Endothelial cell (in vitro differentiated cells): ENCODE results near the gene UGCG. TPM values are rescaled to one million over a fixed set of nuclear protein-coding genes. Genes with fewer than 3 reads are reported as not detected.
"Not testable (repeated sequence)": the region's sequence is repeated elsewhere in the genome, so short reads cannot be mapped to it uniquely, and the experiment has no call there.

Experiments used
- DNase-seq: peaks from one replicate; pipeline ENCODE4 v3.0.0; 2021; ENCODE audit warnings: low spot score
- H3K27ac Mint-ChIP-seq: one replicate; pipeline ENCODE4 v1.8.0; 2021; ENCODE audit warnings: mixed read lengths, inconsistent platforms; ENCODE audit not compliant: unreplicated experiment
- H3K27me3 Mint-ChIP-seq: one replicate; pipeline ENCODE4 v1.8.0; 2021; ENCODE audit warnings: mild to moderate bottlenecking, moderate library complexity, mixed read lengths, inconsistent platforms; ENCODE audit not compliant: unreplicated experiment
- H3K36me3 Mint-ChIP-seq: one replicate; pipeline ENCODE4 v1.8.0; 2021; ENCODE audit warnings: mild to moderate bottlenecking, low read depth, mixed read lengths, inconsistent platforms; ENCODE audit not compliant: unreplicated experiment
- H3K4me1 Mint-ChIP-seq: one replicate; pipeline ENCODE4 v1.8.0; 2021; ENCODE audit warnings: mild to moderate bottlenecking, mixed read lengths, inconsistent platforms; ENCODE audit not compliant: unreplicated experiment
- H3K4me3 Mint-ChIP-seq: one replicate; pipeline ENCODE4 v1.8.0; 2021; ENCODE audit warnings: mild to moderate bottlenecking, mixed read lengths, inconsistent platforms; ENCODE audit not compliant: unreplicated experiment
- H3K9me3 Mint-ChIP-seq: one replicate; pipeline ENCODE4 v1.8.0; 2021; ENCODE audit warnings: mixed read lengths, inconsistent platforms; ENCODE audit not compliant: unreplicated experiment
- total RNA-seq: library from RNA; stranded (reverse); fragmentation: NEBNext Ultra II Directional; extraction: Animal tissue kit (Norgen Biotek cat#: 25700); gene quantifications from one replicate; pipeline ENCODE4 v1.2.1, GENCODE V29; 2021; ENCODE audit not compliant: unreplicated experiment
- TF ChIP-seq, protein P1 (sequence below): fragments of 200-600 bp; sonication (generic); IDR thresholded peaks from one replicate; pipeline ENCODE4 v1.5.0; 2021; ENCODE audit warnings: antibody characterized with exemption; ENCODE audit not compliant: unreplicated experiment

Gene UGCG
- total RNA-seq, 1 donor from 2014 or later = 14.1 TPM

GRCh38 chr9:111886983-111887718 lies 9.5 kb upstream of the UGCG start:
- Mint-ChIP-seq H3K4me3 (no peak overlapping the region), H3K27ac (no peak overlapping the region), H3K9me3 (no peaks in the 10 kb centered on the region), H3K4me1 (no peaks in the 10 kb centered on the region), H3K27me3 (no peaks in the 10 kb centered on the region), H3K36me3 (no peaks in the 10 kb centered on the region)
- TF ChIP-seq, protein P1, sequence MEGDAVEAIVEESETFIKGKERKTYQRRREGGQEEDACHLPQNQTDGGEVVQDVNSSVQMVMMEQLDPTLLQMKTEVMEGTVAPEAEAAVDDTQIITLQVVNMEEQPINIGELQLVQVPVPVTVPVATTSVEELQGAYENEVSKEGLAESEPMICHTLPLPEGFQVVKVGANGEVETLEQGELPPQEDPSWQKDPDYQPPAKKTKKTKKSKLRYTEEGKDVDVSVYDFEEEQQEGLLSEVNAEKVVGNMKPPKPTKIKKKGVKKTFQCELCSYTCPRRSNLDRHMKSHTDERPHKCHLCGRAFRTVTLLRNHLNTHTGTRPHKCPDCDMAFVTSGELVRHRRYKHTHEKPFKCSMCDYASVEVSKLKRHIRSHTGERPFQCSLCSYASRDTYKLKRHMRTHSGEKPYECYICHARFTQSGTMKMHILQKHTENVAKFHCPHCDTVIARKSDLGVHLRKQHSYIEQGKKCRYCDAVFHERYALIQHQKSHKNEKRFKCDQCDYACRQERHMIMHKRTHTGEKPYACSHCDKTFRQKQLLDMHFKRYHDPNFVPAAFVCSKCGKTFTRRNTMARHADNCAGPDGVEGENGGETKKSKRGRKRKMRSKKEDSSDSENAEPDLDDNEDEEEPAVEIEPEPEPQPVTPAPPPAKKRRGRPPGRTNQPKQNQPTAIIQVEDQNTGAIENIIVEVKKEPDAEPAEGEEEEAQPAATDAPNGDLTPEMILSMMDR = no peak
- DNase-seq = no peak

DNA sequence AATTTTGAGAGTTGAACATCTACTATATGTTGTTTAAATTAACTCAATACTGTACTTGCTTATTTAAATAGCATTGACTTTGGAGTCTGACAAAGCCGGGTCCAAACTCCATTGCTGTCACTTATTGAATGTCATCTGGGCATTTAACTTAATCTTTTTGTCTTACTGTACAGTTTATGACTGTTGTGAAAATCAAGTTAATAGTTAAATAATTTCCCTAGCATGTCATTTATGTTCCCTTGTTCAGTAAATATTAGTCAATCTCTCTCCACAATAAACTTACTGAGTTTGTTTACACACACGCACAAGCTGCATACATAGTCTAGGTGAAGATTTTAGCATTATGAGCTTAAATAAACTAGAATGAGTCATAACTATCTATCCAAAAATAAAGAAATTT lies 6.3 kb upstream of the UGCG start:
- no peaks in the 10 kb centered on the region for H3K9me3 Mint-ChIP-seq
- DNase-seq = no peak
- no peaks in the 10 kb centered on the region for H3K4me1 Mint-ChIP-seq
- no peaks in the 10 kb centered on the region for H3K27me3 Mint-ChIP-seq
- H3K36me3 Mint-ChIP-seq = no peaks in the 10 kb centered on the region
- H3K27ac Mint-ChIP-seq = no peak overlapping the region
- no peak overlapping the region for H3K4me3 Mint-ChIP-seq
- TF ChIP-seq, protein P1 = no peak

GRCh38 chr9:111890867-111891266 lies 5.7 kb upstream of the UGCG start:
- not testable (repeated sequence) for DNase-seq, H3K36me3 Mint-ChIP-seq, H3K27me3 Mint-ChIP-seq, H3K4me1 Mint-ChIP-seq, H3K4me3 Mint-ChIP-seq, H3K27ac Mint-ChIP-seq, H3K9me3 Mint-ChIP-seq

DNA sequence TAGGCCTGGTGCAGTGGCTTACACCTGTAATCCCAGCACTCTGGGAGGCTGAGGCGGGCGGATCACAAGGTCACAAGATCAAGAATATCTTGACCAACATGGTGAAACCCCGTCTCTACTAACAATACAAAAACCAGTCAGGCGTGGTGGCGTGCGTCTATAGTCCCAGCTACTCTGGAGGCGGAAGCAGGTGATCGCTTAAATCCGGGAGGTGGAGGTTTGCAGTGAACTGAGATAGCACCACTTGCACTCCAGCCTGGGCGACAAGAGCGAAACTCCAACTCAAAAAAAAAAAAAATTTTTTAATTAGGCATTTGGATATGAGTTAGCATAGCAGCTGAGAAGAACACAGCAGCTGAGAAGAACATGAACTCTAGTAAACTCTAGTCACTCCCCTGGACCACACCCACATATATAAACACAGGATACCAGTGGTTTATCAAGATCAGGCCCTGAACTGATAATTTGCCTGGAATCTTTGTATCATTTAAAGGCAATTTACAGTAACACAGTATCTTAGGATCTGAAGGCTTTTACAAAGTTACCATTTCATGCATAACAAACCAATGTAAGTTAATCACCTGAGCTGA lies 4.6 kb upstream of the UGCG start:
- Mint-ChIP-seq H3K36me3 (peaks cover 3% of the 10 kb centered on the region), H3K4me1 (no peaks in the 10 kb centered on the region), H3K27ac (no peak overlapping the region), H3K27me3 (no peaks in the 10 kb centered on the region), H3K4me3 (no peak overlapping the region), H3K9me3 (no peaks in the 10 kb centered on the region)
- TF ChIP-seq, protein P1 = no peak
- no peak for DNase-seq

- TF ChIP-seq, protein P1 = no peak
- Mint-ChIP-seq H3K27ac (no peak overlapping the region), H3K27me3 (no peaks in the 10 kb centered on the region), H3K36me3 (peaks cover 3% of the 10 kb centered on the region), H3K4me3 (no peak overlapping the region), H3K9me3 (no peaks in the 10 kb centered on the region), H3K4me1 (no peaks in the 10 kb centered on the region)
- DNase-seq = peak; percentile 46
These were observed 457 bp downstream of the UGCG start for GRCh38 chr9:111896942-111897600.
